ACHN (cell line): ENCODE measurements around the gene ESYT2.

Experiments used
- DNase-seq: peaks from one replicate; pipeline ENCODE4 v3.0.0-alpha.2; 2015
- in situ Hi-C: cut with HindIII; loops from 2 replicates; pipeline ENCODE4 v1.10.0; 2017; ENCODE audit warnings: low sequenced_read_pairs, low pct_ligation_motif_present, low pct_unique_long_range_greater_than_20kb

The ESYT2 gene

GRCh38 chr7:158831738-158832091 is 2.4 kb upstream of the ESYT2 start:
- in situ Hi-C loops = no loop called here
- DNase-seq = no peak

GRCh38 chr7:158830211-158830723 is 958 bp upstream of the ESYT2 start:
- in situ Hi-C loops = no loop called here
- no peak for DNase-seq

GRCh38 chr7:158829021-158829341 is 328 bp downstream of the ESYT2 start:
- DNase-seq = peak; percentile 88
- in situ Hi-C loops = no loop called here

GRCh38 chr7:158828133-158829020 is 932 bp downstream of the ESYT2 start:
- in situ Hi-C loops = no loop called here
- peak; percentile 46 for DNase-seq

GRCh38 chr7:158827411-158828132 is 1.7 kb downstream of the ESYT2 start:
- in situ Hi-C loops = no loop called here
- DNase-seq = no peak

GRCh38 chr7:158825628-158826289 is 3.5 kb downstream of the ESYT2 start:
- in situ Hi-C loops = no loop called here
- DNase-seq = no peak

GRCh38 chr7:158824028-158824427 is 5.3 kb downstream of the ESYT2 start:
- DNase-seq = no peak
- in situ Hi-C loops = no loop called here

- DNase-seq = peak; percentile 65
- in situ Hi-C loops = no loop called here
Observed at GRCh38 chr7:158821171-158822031, 7.9 kb downstream of the ESYT2 start.

- no peak for DNase-seq
- in situ Hi-C loops = no loop called here
Observed at GRCh38 chr7:158820656-158821055, 8.7 kb downstream of the ESYT2 start.

GRCh38 chr7:158819571-158820203 is 9.6 kb downstream of the ESYT2 start:
- peak; percentile 44 for DNase-seq
- in situ Hi-C loops = no loop called here

- DNase-seq = peak; percentile 100
Observed at GRCh38 chr7:158818325-158819213, 10.7 kb downstream of the ESYT2 start.

GRCh38 chr7:158816995-158817394 is 12.3 kb downstream of the ESYT2 start:
- peak; percentile 52 for DNase-seq
- in situ Hi-C loops = no loop called here

More at GRCh38 chr7:158818325-158819213, 10.7 kb downstream of the ESYT2 start:
- in situ Hi-C loops = no loop called here

- in situ Hi-C loops = no loop called here
- no peak for DNase-seq
Observed at GRCh38 chr7:158816271-158816670, 13.0 kb downstream of the ESYT2 start.

GRCh38 chr7:158815800-158816128 is 13.5 kb downstream of the ESYT2 start:
- DNase-seq = no peak
- in situ Hi-C loops = no loop called here

- DNase-seq = no peak
- in situ Hi-C loops = no loop called here
Observed at GRCh38 chr7:158815083-158815799, 14.1 kb downstream of the ESYT2 start.

GRCh38 chr7:158814637-158815036 is 14.7 kb downstream of the ESYT2 start:
- DNase-seq = no peak
- in situ Hi-C loops = no loop called here

GRCh38 chr7:158812684-158813083 is 16.6 kb downstream of the ESYT2 start:
- no peak for DNase-seq
- in situ Hi-C loops = no loop called here
